SK-N-SH (cell line): Measurements from ENCODE around the gene HYCC1.

Experiments
- SIN3A ChIP-seq: IDR thresholded peaks from 2 replicates; pipeline ENCODE4 v1.6.1; 2012; ENCODE audit warnings: low read depth, mild to moderate bottlenecking, low read length, moderate library complexity, borderline replicate concordance
- SMC3 ChIP-seq: IDR thresholded peaks from 2 replicates; pipeline ENCODE4 v1.6.1; 2012; ENCODE audit warnings: low read depth, low read length, improper control_type of control experiment
- TF ChIP-seq, protein P1 (sequence below): fragments of 200-600 bp; sonication (generic); IDR thresholded peaks from 2 replicates; pipeline ENCODE4 v1.6.1; 2017; ENCODE audit warnings: antibody characterized with exemption, mild to moderate bottlenecking, moderate library complexity
- TF ChIP-seq, protein P2 (sequence below): fragments of 150-350 bp; IDR thresholded peaks from 2 replicates; pipeline ENCODE4 v1.6.1; 2016; ENCODE audit warnings: mild to moderate bottlenecking, low read depth, low read length
- TF ChIP-seq, protein P3 (sequence below): IDR thresholded peaks from 2 replicates; pipeline ENCODE4; 2012

DNA sequence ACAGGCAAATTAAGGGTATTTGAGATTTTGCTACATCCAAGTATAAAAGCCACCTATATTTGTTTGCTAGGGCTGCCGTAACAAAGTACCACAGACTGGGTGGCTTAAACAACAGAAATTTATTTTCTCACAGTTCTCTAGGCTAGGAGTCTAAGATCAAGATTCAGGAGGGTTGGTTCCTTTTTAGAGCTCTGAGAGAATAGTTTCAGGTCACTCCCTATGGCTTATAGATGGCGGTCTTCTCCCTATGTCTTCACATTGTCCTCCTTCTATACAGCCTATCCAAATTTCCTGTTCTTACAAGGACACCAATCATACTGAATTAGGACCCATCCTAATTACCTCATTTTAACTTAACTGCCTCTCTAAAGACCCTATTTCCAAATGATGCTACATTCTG lies 11.2 kb downstream of the HYCC1 start:
- TF ChIP-seq, protein P1, sequence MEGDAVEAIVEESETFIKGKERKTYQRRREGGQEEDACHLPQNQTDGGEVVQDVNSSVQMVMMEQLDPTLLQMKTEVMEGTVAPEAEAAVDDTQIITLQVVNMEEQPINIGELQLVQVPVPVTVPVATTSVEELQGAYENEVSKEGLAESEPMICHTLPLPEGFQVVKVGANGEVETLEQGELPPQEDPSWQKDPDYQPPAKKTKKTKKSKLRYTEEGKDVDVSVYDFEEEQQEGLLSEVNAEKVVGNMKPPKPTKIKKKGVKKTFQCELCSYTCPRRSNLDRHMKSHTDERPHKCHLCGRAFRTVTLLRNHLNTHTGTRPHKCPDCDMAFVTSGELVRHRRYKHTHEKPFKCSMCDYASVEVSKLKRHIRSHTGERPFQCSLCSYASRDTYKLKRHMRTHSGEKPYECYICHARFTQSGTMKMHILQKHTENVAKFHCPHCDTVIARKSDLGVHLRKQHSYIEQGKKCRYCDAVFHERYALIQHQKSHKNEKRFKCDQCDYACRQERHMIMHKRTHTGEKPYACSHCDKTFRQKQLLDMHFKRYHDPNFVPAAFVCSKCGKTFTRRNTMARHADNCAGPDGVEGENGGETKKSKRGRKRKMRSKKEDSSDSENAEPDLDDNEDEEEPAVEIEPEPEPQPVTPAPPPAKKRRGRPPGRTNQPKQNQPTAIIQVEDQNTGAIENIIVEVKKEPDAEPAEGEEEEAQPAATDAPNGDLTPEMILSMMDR: no peak
- TF ChIP-seq SMC3 (no peak), SIN3A (no peak)
- TF ChIP-seq, protein P2, sequence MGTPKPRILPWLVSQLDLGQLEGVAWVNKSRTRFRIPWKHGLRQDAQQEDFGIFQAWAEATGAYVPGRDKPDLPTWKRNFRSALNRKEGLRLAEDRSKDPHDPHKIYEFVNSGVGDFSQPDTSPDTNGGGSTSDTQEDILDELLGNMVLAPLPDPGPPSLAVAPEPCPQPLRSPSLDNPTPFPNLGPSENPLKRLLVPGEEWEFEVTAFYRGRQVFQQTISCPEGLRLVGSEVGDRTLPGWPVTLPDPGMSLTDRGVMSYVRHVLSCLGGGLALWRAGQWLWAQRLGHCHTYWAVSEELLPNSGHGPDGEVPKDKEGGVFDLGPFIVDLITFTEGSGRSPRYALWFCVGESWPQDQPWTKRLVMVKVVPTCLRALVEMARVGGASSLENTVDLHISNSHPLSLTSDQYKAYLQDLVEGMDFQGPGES: no peak
- TF ChIP-seq, protein P3, sequence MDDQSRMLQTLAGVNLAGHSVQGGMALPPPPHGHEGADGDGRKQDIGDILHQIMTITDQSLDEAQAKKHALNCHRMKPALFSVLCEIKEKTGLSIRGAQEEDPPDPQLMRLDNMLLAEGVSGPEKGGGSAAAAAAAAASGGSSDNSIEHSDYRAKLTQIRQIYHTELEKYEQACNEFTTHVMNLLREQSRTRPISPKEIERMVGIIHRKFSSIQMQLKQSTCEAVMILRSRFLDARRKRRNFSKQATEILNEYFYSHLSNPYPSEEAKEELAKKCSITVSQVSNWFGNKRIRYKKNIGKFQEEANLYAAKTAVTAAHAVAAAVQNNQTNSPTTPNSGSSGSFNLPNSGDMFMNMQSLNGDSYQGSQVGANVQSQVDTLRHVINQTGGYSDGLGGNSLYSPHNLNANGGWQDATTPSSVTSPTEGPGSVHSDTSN: no peak
